Nephron (organoid): ENCODE data around the gene ARHGAP15.

Experiments used
- H3K27ac Mint-ChIP-seq, 3 experiments: 2 replicates each; pipeline ENCODE4 v1.8.0; 2020; ENCODE audit warnings: mixed read lengths in 3 of 3, mild to moderate bottlenecking in 2 of 3, moderate library complexity in 1 of 3
- H3K27me3 Mint-ChIP-seq: 2 replicates; pipeline ENCODE4 v1.8.0; 2021; ENCODE audit warnings: low read depth, mild to moderate bottlenecking, moderate library complexity, mixed read lengths
- H3K36me3 Mint-ChIP-seq: 2 replicates; pipeline ENCODE4 v1.8.0; 2020; ENCODE audit warnings: low read depth, mixed read lengths
- H3K4me1 Mint-ChIP-seq: 2 replicates; pipeline ENCODE4 v1.8.0; 2020; ENCODE audit warnings: mixed read lengths
- H3K4me3 Mint-ChIP-seq, 3 experiments: 2 replicates each; pipeline ENCODE4 v1.8.0; 2020; ENCODE audit warnings: mild to moderate bottlenecking in 3 of 3, mixed read lengths in 3 of 3, moderate library complexity in 2 of 3
- H3K9me3 Mint-ChIP-seq: 2 replicates; pipeline ENCODE4 v1.8.0; 2020; ENCODE audit warnings: mixed read lengths
- CTCF ChIP-seq, 3 experiments: fragments of 200-600 bp; sonication (generic); IDR thresholded peaks; one replicate each; pipeline ENCODE4 v1.5.0; 2021; ENCODE audit warnings: antibody characterized with exemption in 3 of 3; ENCODE audit not compliant: unreplicated experiment in 3 of 3

The ARHGAP15 gene

GRCh38 chr2:143768991-143769390 lies 639.8 kb downstream of the ARHGAP15 start:
- Mint-ChIP-seq H3K4me3 (no peak overlapping the region), H3K36me3 (no peaks in the 10 kb centered on the region), H3K4me1 (peaks cover 23% of the 10 kb centered on the region), H3K27ac (no peak overlapping the region), H3K27me3 (peaks cover 8% of the 10 kb centered on the region), H3K9me3 (no peaks in the 10 kb centered on the region)
- no peak for TF ChIP-seq CTCF (IDR thresholded peaks at IDR 0.05; ENCODE audit: unreplicated experiment in 3 of 3)

GRCh38 chr2:143771939-143772338 lies 642.7 kb downstream of the ARHGAP15 start:
- no peak overlapping the region for H3K4me3 Mint-ChIP-seq

GRCh38 chr2:143776526-143777297 lies 647.5 kb downstream of the ARHGAP15 start:
- Mint-ChIP-seq H3K36me3 (no peaks in the 10 kb centered on the region), H3K27ac (no peak overlapping the region), H3K4me3 (no peak overlapping the region), H3K4me1 (peaks cover 4% of the 10 kb centered on the region), H3K9me3 (no peaks in the 10 kb centered on the region), H3K27me3 (peaks cover 5% of the 10 kb centered on the region)
- no peak for TF ChIP-seq CTCF (IDR thresholded peaks at IDR 0.05; ENCODE audit: unreplicated experiment in 3 of 3)

More at GRCh38 chr2:143771939-143772338, 642.7 kb downstream of the ARHGAP15 start:
- H3K27me3 Mint-ChIP-seq: peaks cover 8% of the 10 kb centered on the region
- no peak for TF ChIP-seq CTCF (IDR thresholded peaks at IDR 0.05; ENCODE audit: unreplicated experiment in 3 of 3)
- H3K36me3 Mint-ChIP-seq: no peaks in the 10 kb centered on the region
- H3K27ac Mint-ChIP-seq: peak overlapping the region in 1 of 3 experiments; percentile 23
- H3K4me1 Mint-ChIP-seq: peaks cover 15% of the 10 kb centered on the region
- H3K9me3 Mint-ChIP-seq: no peaks in the 10 kb centered on the region

- H3K27ac Mint-ChIP-seq: no peak overlapping the region
- H3K36me3 Mint-ChIP-seq: no peaks in the 10 kb centered on the region
- no peak for TF ChIP-seq CTCF (IDR thresholded peaks at IDR 0.05; ENCODE audit: unreplicated experiment in 3 of 3)
- no peaks in the 10 kb centered on the region for H3K4me1 Mint-ChIP-seq
- no peak overlapping the region for H3K4me3 Mint-ChIP-seq
- H3K9me3 Mint-ChIP-seq: no peaks in the 10 kb centered on the region
- no peaks in the 10 kb centered on the region for H3K27me3 Mint-ChIP-seq
These were observed 649.8 kb downstream of the ARHGAP15 start for GRCh38 chr2:143779021-143779420.

- no peak for TF ChIP-seq CTCF (IDR thresholded peaks at IDR 0.05; ENCODE audit: unreplicated experiment in 3 of 3)
- Mint-ChIP-seq H3K36me3 (no peaks in the 10 kb centered on the region), H3K27ac (peak overlapping the region; percentile 82 to 92 (median 90))
These were observed 657.0 kb downstream of the ARHGAP15 start for GRCh38 chr2:143786026-143786765.

More at GRCh38 chr2:143786026-143786765, 657.0 kb downstream of the ARHGAP15 start:
- peaks cover 6% of the 10 kb centered on the region for H3K4me1 Mint-ChIP-seq
- peaks cover 20% of the 10 kb centered on the region for H3K9me3 Mint-ChIP-seq
- no peak overlapping the region for H3K4me3 Mint-ChIP-seq
- no peaks in the 10 kb centered on the region for H3K27me3 Mint-ChIP-seq
